Measurements from ENCODE around the gene KCNC3.

DNA sequence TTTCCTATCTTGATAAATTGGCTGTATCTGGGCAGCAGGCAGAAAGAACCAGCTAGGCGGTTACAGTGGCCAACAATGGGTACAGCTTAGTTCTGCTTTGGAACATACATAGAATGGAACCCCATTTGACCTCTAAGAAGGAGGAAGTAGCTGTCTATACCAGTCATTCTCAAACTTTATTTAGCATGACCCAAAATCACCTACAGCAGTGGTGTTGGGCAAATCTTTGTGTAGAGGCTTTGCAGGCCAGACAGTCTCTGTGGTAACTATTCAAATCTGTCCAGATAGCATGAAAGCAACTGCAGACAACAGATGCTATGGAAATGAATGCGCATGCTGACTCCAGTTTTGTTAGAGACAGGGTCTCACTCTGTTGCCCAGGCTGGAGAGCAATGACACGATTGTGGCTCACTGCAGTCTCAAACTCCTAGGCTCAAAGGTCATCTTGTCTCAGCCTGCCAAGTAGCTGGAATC, 12.0 kb upstream of the KCNC3 start:
- TF ChIP-seq CTCF (IDR thresholded peaks at IDR 0.05; ENCODE audit: low read length) (no peak), EZH2 (IDR thresholded peaks at IDR 0.05; ENCODE audit: borderline replicate concordance, low read length) (no peak)
